Activated T-helper 1 cell treated with anti-CD3 and anti-CD28 coated beads, Interleukin-12 subunit alpha, Interleukin-12 subunit beta, Interleukin-2, Interleukin-4 antibody, amounts not matched to agents 30 ng/mL and 10 ng/mL and 1 ng/mL, durations not matched to agents 14 hours and 24 hours and 36 hours (primary cell): ENCODE data around the gene KCNH4. TPM values are rescaled to one million over a fixed set of nuclear protein-coding genes. Genes with fewer than 3 reads are reported as not detected.
A peak's percentile ranks its signal among the peaks of the same experiment; 100 is the strongest.

ENCODE experiments used
- DNase-seq: peaks from one replicate; pipeline ENCODE4 v3.0.0; 2021; ENCODE audit warnings: low spot score
- H3K27ac Mint-ChIP-seq: one replicate; pipeline ENCODE4 v1.8.0; 2021; ENCODE audit warnings: mild to moderate bottlenecking, mixed read lengths
- H3K27me3 Mint-ChIP-seq: one replicate; pipeline ENCODE4 v1.8.0; 2022; ENCODE audit warnings: mild to moderate bottlenecking, moderate library complexity, mixed read lengths; ENCODE audit not compliant: insufficient read depth
- H3K36me3 Mint-ChIP-seq: one replicate; pipeline ENCODE4 v1.8.0; 2021; ENCODE audit warnings: low read depth, mixed read lengths
- H3K4me1 Mint-ChIP-seq: one replicate; pipeline ENCODE4 v1.8.0; 2021; ENCODE audit warnings: low read depth, mixed read lengths
- H3K4me3 Mint-ChIP-seq: one replicate; pipeline ENCODE4 v1.8.0; 2021; ENCODE audit warnings: mild to moderate bottlenecking, moderate library complexity, mixed read lengths
- H3K9me3 Mint-ChIP-seq: one replicate; pipeline ENCODE4 v1.8.0; 2021; ENCODE audit warnings: mixed read lengths
- intact Hi-C: fragments of 100-400 bp; cut with micrococcal nuclease; formaldehyde crosslinking; loops from one replicate; pipeline ENCODE4 v1.15.1; 2024
- total RNA-seq: library from RNA; stranded (reverse); gene quantifications from 2 replicates; pipeline ENCODE4 v1.2.3, GENCODE V29; 2022

The KCNH4 gene
- total RNA-seq, 1 donor from 2014 or later, result 1.7 TPM

DNA sequence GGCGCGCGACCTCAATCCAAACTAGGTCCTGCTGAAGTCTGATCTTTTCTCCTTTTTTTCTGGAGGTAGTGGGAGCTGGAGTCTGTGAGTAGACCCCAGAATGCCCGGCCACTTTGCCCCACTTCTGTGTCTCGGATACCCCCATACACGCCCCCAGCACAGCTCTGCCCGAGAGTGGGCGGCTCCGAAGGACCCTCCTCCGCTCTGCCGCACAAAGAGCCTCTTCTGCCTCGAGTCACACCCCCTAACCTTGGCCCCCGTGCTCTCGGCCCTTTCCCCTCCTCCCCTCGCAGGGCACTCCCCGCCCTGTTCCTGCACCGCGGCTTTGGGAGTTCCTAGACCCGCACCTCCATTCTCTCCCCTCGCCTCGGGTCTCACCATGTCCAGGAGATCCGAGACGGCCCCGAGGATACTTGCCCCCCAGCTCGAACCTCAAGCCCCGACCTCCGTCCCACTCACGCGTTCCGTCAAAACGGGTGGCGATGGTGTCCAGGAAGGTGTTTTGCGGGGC lies 476 bp downstream of the KCNH4 start:
- peaks cover 15% of the 10 kb centered on the region for H3K27me3 Mint-ChIP-seq
- intact Hi-C loops, result loop anchor here (2.0 to 5.0 kb wide), 5 partner anchors 60 to 277 kb away; partner anchors contain the start of genes ATP6V0A1, DNAJC7 and KAT2A
- H3K4me1 Mint-ChIP-seq, result peaks cover 53% of the 10 kb centered on the region
- H3K9me3 Mint-ChIP-seq, result no peaks in the 10 kb centered on the region
- no peak overlapping the region for H3K27ac Mint-ChIP-seq
- peak overlapping the region; percentile 51 for H3K4me3 Mint-ChIP-seq
- no peak for DNase-seq
- H3K36me3 Mint-ChIP-seq, result peaks cover 5% of the 10 kb centered on the region

DNA sequence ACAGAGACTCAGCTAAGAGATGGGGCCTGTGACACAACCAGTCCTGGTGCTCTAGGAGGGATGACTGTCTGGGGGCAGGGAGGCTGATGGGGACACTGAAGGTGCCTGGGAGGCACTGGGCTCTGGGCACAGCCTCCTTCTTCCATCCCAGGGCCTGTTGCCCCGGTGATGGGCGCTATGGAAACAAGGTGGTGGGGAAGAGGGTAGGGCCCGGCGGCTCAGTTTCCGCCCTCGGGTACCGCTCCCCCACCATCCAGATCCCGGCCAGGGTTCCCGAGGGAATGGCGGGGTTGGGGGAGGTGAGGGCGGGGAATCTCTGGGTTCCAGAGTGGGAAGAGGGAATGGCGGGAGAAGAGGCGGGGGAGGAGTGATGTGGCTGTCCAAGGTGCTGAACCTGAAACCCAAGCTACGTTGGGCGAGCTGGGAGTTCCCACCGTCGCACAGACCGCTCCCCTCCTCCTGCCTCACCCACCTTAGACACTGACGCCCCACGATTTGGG lies 981 bp downstream of the KCNH4 start:
- no peak for DNase-seq
- Mint-ChIP-seq H3K36me3 (peaks cover 5% of the 10 kb centered on the region), H3K4me3 (peak overlapping the region; percentile 51), H3K27ac (no peak overlapping the region), H3K4me1 (peaks cover 54% of the 10 kb centered on the region), H3K9me3 (no peaks in the 10 kb centered on the region), H3K27me3 (peaks cover 15% of the 10 kb centered on the region)
- intact Hi-C loops, result loop anchor here (2.0 to 5.0 kb wide), 5 partner anchors 59 to 277 kb away; partner anchors contain the start of genes ATP6V0A1, DNAJC7 and KAT2A

DNA sequence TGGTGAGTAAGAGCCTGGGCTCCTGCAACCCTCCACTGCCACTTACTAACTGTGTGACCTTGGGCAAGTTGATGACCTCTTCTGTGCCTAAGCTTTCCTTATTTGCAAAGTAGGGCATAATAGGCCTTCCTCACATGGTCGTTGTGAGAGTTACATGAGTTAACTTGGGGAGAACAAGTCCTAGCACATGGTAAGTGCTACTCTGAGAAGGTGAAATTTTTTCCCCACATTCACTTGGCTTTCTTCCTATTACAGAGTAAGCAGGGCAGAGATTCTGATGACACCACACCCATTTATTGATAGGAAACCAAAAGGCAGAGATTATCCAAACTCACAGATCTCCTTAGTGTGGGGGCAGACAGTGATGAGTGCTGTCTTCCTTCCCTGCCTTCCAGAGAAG lies 1.6 kb downstream of the KCNH4 start:
- H3K27me3 Mint-ChIP-seq, result peaks cover 17% of the 10 kb centered on the region
- intact Hi-C loops, result no loop called here
- peaks cover 54% of the 10 kb centered on the region for H3K4me1 Mint-ChIP-seq
- no peak for DNase-seq
- H3K36me3 Mint-ChIP-seq, result peaks cover 5% of the 10 kb centered on the region
- no peak overlapping the region for H3K27ac Mint-ChIP-seq
- H3K4me3 Mint-ChIP-seq, result peak overlapping the region; percentile 51
- no peaks in the 10 kb centered on the region for H3K9me3 Mint-ChIP-seq

DNA sequence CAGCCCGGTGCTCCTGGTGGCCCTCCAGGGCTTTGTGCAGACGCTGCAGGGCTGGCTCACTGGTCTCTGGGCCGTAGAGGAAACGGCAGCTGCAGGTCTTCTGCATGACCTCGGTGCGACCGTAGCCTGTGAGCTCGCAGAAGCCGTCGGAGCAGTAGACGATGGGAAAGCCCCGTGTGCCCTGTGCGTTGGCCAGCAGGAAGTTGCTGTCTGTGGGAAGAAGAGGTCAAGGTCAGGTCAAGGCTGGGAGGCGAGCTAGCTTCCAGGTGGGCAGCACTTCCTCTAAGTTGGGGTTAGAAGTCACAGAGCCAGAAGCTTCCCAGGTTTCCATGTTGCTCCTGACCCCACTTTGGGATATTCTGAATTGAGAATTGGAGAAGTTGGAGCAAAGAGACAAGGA lies 2.1 kb downstream of the KCNH4 start:
- peak overlapping the region; percentile 51 for H3K4me3 Mint-ChIP-seq
- no peak overlapping the region for H3K27ac Mint-ChIP-seq
- H3K4me1 Mint-ChIP-seq, result peaks cover 55% of the 10 kb centered on the region
- no peak for DNase-seq
- H3K36me3 Mint-ChIP-seq, result peaks cover 5% of the 10 kb centered on the region
- H3K27me3 Mint-ChIP-seq, result peaks cover 17% of the 10 kb centered on the region
- intact Hi-C loops, result no loop called here
- no peaks in the 10 kb centered on the region for H3K9me3 Mint-ChIP-seq

DNA sequence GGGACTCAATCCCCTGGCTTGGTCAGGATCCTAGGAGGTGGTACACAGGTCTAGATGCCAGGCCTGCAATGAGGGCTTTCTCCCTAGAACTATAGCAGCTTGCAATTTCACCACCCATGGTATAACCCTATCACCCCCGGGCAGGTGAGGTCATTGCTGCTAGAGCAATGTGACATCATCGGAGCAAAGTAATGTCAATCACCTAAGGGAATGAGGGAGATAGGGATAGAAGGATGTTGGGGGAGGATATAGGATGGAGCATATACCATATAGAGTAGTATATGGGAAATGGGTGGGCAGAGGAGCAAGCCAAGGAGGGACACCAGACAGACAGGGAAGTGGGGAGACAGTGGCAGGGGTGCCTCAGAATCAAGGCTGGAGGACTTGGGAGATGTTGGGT lies 3.3 kb downstream of the KCNH4 start:
- H3K36me3 Mint-ChIP-seq, result peaks cover 2% of the 10 kb centered on the region
- no peak overlapping the region for H3K4me3 Mint-ChIP-seq
- peaks cover 44% of the 10 kb centered on the region for H3K4me1 Mint-ChIP-seq
- H3K27ac Mint-ChIP-seq, result no peak overlapping the region
- H3K27me3 Mint-ChIP-seq, result peaks cover 14% of the 10 kb centered on the region
- no peaks in the 10 kb centered on the region for H3K9me3 Mint-ChIP-seq
- intact Hi-C loops, result no loop called here
- no peak for DNase-seq

DNA sequence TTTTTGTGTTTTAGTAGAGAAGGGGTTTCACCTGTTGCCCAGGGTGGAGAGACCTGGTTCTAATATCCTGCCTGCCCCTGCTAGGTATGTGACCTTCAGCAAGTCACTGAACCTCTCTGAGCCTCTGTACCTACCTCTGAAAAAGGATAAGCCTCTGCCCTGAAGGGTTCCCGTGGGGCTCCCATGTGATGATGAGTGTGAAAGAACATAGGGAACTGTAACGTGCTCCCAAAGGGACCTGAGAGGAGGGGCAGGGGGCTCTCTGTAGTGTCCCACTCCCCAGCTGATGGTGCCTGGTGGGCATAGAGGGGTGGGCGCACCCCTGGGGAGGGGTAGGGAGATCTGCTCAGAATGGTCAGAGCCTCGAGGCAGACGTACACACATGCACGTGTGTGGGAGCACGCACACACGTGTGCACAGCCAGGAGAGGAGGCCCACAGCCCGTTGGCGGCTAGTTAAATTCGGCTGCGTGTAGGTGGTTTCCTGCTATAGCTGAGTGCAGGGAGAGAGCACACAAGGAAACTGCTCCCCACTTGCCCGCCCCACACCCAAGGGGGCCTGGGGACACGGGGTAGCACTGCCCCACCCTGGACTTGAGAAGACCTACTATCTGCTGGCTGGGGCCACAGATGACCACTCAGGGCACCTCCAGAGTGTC lies 6.7 kb downstream of the KCNH4 start:
- no peak overlapping the region for H3K4me3 Mint-ChIP-seq
- intact Hi-C loops, result no loop called here
- no peak overlapping the region for H3K27ac Mint-ChIP-seq
- peaks cover 23% of the 10 kb centered on the region for H3K4me1 Mint-ChIP-seq
- peaks cover 2% of the 10 kb centered on the region for H3K36me3 Mint-ChIP-seq
- no peak for DNase-seq
- peaks cover 10% of the 10 kb centered on the region for H3K27me3 Mint-ChIP-seq
- H3K9me3 Mint-ChIP-seq, result no peaks in the 10 kb centered on the region

DNA sequence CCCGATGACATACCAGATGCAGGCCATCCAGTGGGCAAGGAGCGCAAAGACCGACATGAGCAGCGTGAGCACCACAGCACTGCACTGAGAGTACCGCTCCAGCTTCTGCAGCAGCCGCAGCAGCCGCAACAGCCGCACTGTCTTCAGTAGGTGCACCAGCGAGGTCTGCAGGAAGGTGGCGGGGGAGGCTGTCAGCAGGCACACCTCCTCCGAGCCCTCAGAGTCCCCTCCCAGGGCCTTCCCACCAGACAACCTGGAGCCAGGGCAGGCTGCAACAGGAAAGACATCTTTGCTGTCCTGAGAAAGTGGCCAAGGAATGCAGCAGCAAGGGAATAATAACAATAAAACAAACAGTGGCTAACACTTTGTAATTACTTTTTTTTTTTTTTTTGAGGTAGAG lies 9.1 kb downstream of the KCNH4 start:
- Mint-ChIP-seq H3K36me3 (no peaks in the 10 kb centered on the region), H3K4me3 (no peak overlapping the region), H3K27ac (no peak overlapping the region), H3K4me1 (peaks cover 11% of the 10 kb centered on the region), H3K27me3 (peaks cover 7% of the 10 kb centered on the region), H3K9me3 (no peaks in the 10 kb centered on the region)
- intact Hi-C loops, result no loop called here
- no peak for DNase-seq

DNA sequence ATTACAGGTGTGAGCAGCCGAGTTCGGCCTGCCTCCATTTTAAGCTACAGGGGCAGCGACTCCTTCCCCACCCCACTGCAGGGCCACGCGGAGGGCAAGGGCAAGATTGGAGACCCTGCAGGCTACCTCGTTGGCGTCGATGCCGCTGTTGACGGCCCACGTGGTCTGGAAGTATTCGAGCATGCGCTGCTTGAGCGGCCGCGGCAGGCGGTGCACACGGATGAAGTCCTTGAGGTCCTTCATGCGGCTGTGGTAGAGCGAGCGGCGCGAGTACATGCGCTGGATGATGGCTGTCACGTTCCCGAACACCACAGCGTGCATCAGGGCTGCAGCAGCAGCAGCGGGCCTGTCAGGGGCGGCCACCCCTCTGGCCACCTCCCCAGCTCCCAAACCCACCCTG lies 11.6 kb downstream of the KCNH4 start:
- Mint-ChIP-seq H3K4me3 (no peak overlapping the region), H3K4me1 (peaks cover 2% of the 10 kb centered on the region)

DNA sequence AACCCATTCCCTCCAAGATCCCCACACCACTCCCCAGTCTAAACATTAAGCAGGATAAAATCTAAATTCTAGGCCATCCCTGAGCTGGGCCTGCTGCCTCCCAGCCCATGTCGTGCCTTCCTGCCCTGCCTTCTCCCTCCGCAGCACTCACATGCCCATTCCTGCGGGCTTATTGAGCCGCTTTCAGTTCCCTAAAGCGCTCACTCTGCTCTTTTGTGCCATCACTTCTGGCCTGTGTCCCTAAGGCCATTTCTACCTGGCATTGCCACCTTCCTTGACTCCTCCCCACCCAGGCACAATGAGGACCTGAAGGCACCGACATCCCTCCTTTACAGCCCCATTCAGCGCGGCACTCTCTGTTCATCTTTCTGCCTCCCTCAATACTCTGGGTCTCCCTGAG lies 13.1 kb downstream of the KCNH4 start:
- no peak overlapping the region for H3K27ac Mint-ChIP-seq
- H3K9me3 Mint-ChIP-seq, result no peaks in the 10 kb centered on the region
- DNase-seq, result no peak
- H3K36me3 Mint-ChIP-seq, result no peaks in the 10 kb centered on the region
- no peak overlapping the region for H3K4me3 Mint-ChIP-seq
- H3K4me1 Mint-ChIP-seq, result no peaks in the 10 kb centered on the region
- intact Hi-C loops, result no loop called here
- peaks cover 7% of the 10 kb centered on the region for H3K27me3 Mint-ChIP-seq

More for the DNA sequence above, 11.6 kb downstream of the KCNH4 start:
- Mint-ChIP-seq H3K36me3 (no peaks in the 10 kb centered on the region), H3K27ac (no peak overlapping the region), H3K9me3 (no peaks in the 10 kb centered on the region), H3K27me3 (peaks cover 6% of the 10 kb centered on the region)
- intact Hi-C loops, result no loop called here
- no peak for DNase-seq

DNA sequence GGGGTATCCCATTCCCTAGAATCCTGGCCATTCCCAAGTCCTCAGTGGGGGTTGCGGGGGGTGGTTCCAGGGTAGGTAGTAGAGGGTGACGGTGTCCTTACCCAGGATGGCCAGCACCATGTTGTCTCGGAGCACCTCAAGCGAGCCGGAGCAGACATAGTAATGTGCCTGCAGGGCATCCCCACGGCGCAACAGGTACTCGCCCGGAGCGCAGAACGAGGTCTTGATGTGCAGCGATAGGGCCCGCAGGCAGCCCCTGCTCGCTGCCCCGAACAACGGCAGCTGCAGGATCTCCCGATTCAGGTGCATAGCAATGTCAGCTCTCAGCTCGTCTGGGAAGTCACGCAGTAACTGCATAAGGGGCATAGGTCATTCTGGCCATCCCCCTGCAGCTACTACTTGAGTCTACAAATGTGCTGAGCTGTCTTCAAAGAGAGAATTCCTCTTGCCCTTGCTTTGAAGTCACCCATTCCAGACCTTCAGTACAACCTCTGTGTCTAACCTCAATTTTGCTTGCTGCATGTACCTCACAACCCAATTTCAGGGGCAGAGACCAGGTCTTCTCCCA lies 14.7 kb downstream of the KCNH4 start:
- Mint-ChIP-seq H3K36me3 (no peaks in the 10 kb centered on the region), H3K27me3 (peaks cover 5% of the 10 kb centered on the region), H3K27ac (no peak overlapping the region), H3K4me1 (no peaks in the 10 kb centered on the region), H3K9me3 (no peaks in the 10 kb centered on the region), H3K4me3 (no peak overlapping the region)
- intact Hi-C loops, result no loop called here
- DNase-seq, result no peak

DNA sequence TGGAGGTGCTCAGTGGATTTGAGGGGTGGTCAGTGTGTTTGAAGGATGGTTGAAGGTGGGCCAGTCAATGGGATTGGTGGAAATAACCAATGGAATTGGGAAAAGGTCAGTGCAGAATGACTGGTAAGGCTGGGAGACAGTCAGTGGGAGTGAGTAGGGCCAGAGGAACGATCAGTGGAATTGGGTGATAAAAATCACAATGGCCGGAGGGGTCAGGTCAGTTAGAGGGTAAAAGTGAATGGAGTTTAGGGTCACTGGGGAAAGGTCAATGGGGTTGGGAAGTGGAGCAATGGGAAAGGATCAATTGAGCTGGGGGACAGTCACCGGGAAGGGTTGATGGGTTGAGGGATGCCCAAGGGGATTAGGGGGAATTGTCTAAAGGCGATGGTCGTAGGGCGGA lies 15.2 kb downstream of the KCNH4 start:
- intact Hi-C loops, result no loop called here
- Mint-ChIP-seq H3K4me3 (no peak overlapping the region), H3K36me3 (no peaks in the 10 kb centered on the region)

DNA sequence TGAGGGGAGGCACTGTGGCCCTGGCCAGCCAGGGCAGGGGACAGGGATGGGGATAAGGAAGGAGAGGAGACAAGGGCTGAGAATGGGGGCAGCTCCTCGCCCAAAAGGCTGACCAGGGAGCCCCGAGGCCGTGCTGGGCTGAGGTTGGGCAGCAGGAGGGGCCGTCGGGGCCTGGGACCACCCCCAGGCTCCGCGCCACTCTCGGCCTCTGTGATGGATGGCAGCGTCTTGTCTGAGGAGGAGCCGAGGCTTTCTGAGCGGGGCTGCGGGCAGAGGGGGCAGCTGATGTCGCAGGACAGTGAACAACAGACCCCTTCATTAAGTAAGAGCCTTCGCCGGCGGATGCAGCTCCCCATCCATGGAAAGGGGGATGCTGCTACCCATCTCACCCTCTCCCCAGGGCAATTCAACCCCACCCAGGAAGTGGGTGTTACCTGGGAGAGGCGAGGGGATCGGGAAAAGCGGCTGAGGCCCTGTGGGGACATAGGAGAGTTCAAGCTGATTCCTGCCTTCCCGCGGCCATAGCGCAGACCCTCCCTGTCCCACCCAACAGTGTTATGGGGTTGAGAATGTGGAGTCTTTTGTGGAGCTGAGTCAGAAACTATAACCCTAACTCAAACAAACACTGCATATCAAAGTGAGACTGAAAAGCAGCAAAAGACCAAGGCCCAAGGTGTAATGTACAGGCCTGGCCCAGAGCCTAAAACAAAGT lies 17.1 kb downstream of the KCNH4 start:
- no peak overlapping the region for H3K4me3 Mint-ChIP-seq
- H3K36me3 Mint-ChIP-seq, result no peaks in the 10 kb centered on the region
- H3K27me3 Mint-ChIP-seq, result peaks cover 1% of the 10 kb centered on the region
- no peaks in the 10 kb centered on the region for H3K4me1 Mint-ChIP-seq
- H3K27ac Mint-ChIP-seq, result no peak overlapping the region
- DNase-seq, result no peak
- H3K9me3 Mint-ChIP-seq, result no peaks in the 10 kb centered on the region
- intact Hi-C loops, result no loop called here

More for the DNA sequence above, 15.2 kb downstream of the KCNH4 start:
- Mint-ChIP-seq H3K4me1 (no peaks in the 10 kb centered on the region), H3K27me3 (peaks cover 3% of the 10 kb centered on the region), H3K9me3 (no peaks in the 10 kb centered on the region), H3K27ac (no peak overlapping the region)
- no peak for DNase-seq

DNA sequence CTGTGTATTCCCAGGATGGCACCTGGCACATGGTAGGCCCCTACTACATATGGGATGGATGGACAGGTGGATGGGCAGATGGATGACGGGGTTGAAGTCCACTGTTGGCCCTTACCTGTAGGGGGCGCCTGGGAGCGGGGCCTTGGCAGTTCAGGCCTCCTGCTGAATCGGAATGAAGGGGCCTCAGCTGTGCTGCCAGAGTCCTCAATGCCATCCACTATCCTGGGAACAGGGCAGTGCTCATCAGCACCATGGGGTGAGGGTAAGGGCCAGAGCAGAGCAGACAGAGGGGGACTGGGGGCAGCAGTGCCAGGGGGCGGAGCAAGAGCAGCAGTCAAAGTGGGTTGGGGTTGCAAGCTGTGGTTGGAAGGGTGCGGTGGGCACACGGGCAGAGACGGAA lies 17.8 kb downstream of the KCNH4 start:
- Mint-ChIP-seq H3K36me3 (no peaks in the 10 kb centered on the region), H3K27me3 (peaks cover 1% of the 10 kb centered on the region), H3K4me1 (no peaks in the 10 kb centered on the region), H3K4me3 (no peak overlapping the region), H3K9me3 (no peaks in the 10 kb centered on the region), H3K27ac (no peak overlapping the region)
- intact Hi-C loops, result no loop called here
- no peak for DNase-seq
